Measurements from ENCODE around the gene TGFBR3. TPM values are rescaled to one million over a fixed set of nuclear protein-coding genes. Genes with fewer than 3 reads are reported as not detected.
A peak's percentile ranks its signal among the peaks of the same experiment; 100 is the strongest.

Gene TGFBR3
- total and polyA plus RNA-seq, 9 of the 15 experiments (the other 6 are each of a cell fraction or from before 2014, with no cell fraction given): 3.6 to 32.4 (median 15.6) TPM

DNA sequence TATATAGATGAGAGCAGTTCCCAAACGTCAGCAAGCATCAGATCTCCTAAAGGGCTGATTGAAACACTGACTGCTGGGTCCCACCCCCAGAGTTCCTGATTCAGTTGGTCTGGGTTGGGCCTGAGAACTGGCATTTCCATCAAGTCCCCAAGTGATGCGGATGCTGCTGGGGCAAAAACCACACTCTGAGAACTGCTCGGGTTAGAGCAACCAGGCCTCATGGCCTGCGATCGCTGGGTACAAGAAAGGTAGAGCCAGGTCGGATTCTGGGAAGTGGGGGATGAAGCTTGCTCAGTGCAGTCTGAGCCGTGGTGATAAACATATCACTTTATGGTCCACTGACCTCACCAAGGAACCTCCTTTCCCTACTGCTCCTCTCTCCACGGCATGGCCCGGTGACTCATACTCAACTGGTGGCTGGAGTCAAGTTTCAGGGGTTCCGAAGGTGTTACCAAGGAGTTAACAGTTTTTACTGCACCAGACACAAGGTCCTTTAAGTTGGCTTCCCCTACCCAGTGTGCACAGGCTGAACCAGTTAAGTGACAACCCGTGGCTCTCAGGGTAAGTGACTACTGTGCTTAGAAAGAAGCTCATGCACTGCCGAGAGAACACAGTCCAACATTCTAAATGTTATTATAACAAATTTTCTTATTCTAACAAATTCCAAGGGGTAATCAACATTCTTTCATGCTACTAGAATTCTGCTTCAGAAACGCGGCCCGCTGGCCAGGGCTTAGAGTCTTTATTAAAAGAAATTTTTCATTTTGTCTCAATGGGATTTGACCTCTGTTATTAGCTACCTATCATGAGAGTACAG is 153.5 kb downstream of the TGFBR3 start (continued):
- TF ChIP-seq ZZZ3 (IDR thresholded peaks at IDR 0.05) (no peak), ZNF655 (CRISPR knock-in tag; IDR thresholded peaks at IDR 0.05) (no peak), RBM34 (IDR thresholded peaks at IDR 0.05; ENCODE audit: borderline replicate concordance, insufficient read depth, low read length) (no peak), ETS2 (tag; IDR thresholded peaks at IDR 0.05; ENCODE audit: borderline replicate concordance, poor library complexity, severe bottlenecking) (no peak), PHF21A (IDR thresholded peaks at IDR 0.05; ENCODE audit: borderline replicate concordance, low read depth) (no peak), RCOR1 (IDR thresholded peaks at IDR 0.05; ENCODE audit: borderline replicate concordance in 1 of 2, low read depth in 2 of 2, low read length in 2 of 2) (peak; percentile 81 to 95), POLR2AphosphoS5 (IDR thresholded peaks at IDR 0.05; ENCODE audit: control insufficient read depth, insufficient read depth, low read depth, low read length) (peak; percentile 79), ZNF766 (CRISPR knock-in tag; conservative IDR thresholded peaks at IDR 0.05) (0 out of 2 replicates have a peak, but pooled peaks have one; percentile 43), MAZ (CRISPR knock-in tag; conservative IDR thresholded peaks at IDR 0.05 in 1 of 2, IDR thresholded peaks at IDR 0.05 in 1 of 2) (peak; percentile 52 to 58; a peak in 2 of 4 replicates), RAD21 (CRISPR knock-in tag; conservative IDR thresholded peaks at IDR 0.05 in 1 of 2, IDR thresholded peaks at IDR 0.05 in 1 of 2) (peak in 1 of 2 experiments; percentile 41; a peak in 1 of 4 replicates), CREB5 (CRISPR knock-in tag; IDR thresholded peaks at IDR 0.05) (0 out of 2 replicates have a peak, but pooled peaks have one; percentile 28), NFATC3 (IDR thresholded peaks at IDR 0.05) (no peak), SIX5 (IDR thresholded peaks at IDR 0.05; ENCODE audit: borderline replicate concordance in 1 of 2, insufficient read depth in 1 of 2, low read depth in 1 of 2, low read length in 2 of 2) (0 out of 4 replicates have a peak, but pooled peaks of 1 of the 2 experiments have one; percentile 17), ZNF165 (CRISPR knock-in tag; IDR thresholded peaks at IDR 0.05; ENCODE audit: borderline replicate concordance) (no peak), SIN3B (IDR thresholded peaks at IDR 0.05; ENCODE audit: low read depth) (no peak), TRIM24 (IDR thresholded peaks at IDR 0.05) (peak; percentile 71 to 87; a peak in 3 of 4 replicates)
- TF ChIP-seq, protein P1, sequence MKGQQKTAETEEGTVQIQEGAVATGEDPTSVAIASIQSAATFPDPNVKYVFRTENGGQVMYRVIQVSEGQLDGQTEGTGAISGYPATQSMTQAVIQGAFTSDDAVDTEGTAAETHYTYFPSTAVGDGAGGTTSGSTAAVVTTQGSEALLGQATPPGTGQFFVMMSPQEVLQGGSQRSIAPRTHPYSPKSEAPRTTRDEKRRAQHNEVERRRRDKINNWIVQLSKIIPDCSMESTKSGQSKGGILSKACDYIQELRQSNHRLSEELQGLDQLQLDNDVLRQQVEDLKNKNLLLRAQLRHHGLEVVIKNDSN (CRISPR knock-in tag; IDR thresholded peaks at IDR 0.05): no peak
- TF ChIP-seq, protein P2, sequence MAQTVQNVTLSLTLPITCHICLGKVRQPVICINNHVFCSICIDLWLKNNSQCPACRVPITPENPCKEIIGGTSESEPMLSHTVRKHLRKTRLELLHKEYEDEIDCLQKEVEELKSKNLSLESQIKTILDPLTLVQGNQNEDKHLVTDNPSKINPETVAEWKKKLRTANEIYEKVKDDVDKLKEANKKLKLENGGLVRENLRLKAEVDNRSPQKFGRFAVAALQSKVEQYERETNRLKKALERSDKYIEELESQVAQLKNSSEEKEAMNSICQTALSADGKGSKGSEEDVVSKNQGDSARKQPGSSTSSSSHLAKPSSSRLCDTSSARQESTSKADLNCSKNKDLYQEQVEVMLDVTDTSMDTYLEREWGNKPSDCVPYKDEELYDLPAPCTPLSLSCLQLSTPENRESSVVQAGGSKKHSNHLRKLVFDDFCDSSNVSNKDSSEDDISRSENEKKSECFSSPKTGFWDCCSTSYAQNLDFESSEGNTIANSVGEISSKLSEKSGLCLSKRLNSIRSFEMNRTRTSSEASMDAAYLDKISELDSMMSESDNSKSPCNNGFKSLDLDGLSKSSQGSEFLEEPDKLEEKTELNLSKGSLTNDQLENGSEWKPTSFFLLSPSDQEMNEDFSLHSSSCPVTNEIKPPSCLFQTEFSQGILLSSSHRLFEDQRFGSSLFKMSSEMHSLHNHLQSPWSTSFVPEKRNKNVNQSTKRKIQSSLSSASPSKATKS (CRISPR knock-in tag; IDR thresholded peaks at IDR 0.05): no peak
- TF ChIP-seq, protein P3, sequence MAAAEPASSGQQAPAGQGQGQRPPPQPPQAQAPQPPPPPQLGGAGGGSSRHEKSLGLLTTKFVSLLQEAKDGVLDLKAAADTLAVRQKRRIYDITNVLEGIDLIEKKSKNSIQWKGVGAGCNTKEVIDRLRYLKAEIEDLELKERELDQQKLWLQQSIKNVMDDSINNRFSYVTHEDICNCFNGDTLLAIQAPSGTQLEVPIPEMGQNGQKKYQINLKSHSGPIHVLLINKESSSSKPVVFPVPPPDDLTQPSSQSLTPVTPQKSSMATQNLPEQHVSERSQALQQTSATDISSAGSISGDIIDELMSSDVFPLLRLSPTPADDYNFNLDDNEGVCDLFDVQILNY (CRISPR knock-in tag; IDR thresholded peaks at IDR 0.05): no peak
